Progenitor cell of endocrine pancreas (in vitro differentiated cells): Measurements from ENCODE around the gene RBP3. TPM values are rescaled to one million over a fixed set of nuclear protein-coding genes. Genes with fewer than 3 reads are reported as not detected.

Source experiments
- DNase-seq: peaks from one replicate; pipeline ENCODE4 v3.0.0; 2021; ENCODE audit warnings: low spot score; ENCODE audit not compliant: unreplicated experiment
- H3K27ac Mint-ChIP-seq: 2 replicates; pipeline ENCODE4 v1.8.0; 2021; ENCODE audit warnings: mild to moderate bottlenecking, moderate library complexity, mixed read lengths
- H3K27me3 Mint-ChIP-seq: 2 replicates; pipeline ENCODE4 v1.8.0; 2021; ENCODE audit warnings: mixed read lengths
- H3K36me3 Mint-ChIP-seq: 2 replicates; pipeline ENCODE4 v1.8.0; 2022; ENCODE audit warnings: mixed read lengths; ENCODE audit not compliant: insufficient read depth
- H3K4me1 Mint-ChIP-seq: 2 replicates; pipeline ENCODE4 v1.8.0; 2021; ENCODE audit warnings: low read depth, mixed read lengths
- H3K4me3 Mint-ChIP-seq: 2 replicates; pipeline ENCODE4 v1.8.0; 2021; ENCODE audit warnings: low read depth, mild to moderate bottlenecking, moderate library complexity, mixed read lengths
- H3K9me3 Mint-ChIP-seq: 2 replicates; pipeline ENCODE4 v1.8.0; 2021; ENCODE audit warnings: low read depth, mixed read lengths
- CTCF ChIP-seq: fragments of 200-600 bp; sonication (generic); IDR thresholded peaks from one replicate; pipeline ENCODE4 v1.5.0; 2021; ENCODE audit warnings: antibody characterized with exemption, mild to moderate bottlenecking; ENCODE audit not compliant: unreplicated experiment
- total RNA-seq: library from RNA; stranded (reverse); gene quantifications from 2 replicates; pipeline ENCODE4 v1.2.1, GENCODE V29; 2021

The RBP3 gene
- total RNA-seq, 1 donor from 2014 or later, result 0.10 TPM

- TF ChIP-seq CTCF, result no peak
- Mint-ChIP-seq H3K36me3 (no peaks in the 10 kb centered on the region), H3K9me3 (no peaks in the 10 kb centered on the region), H3K4me3 (no peak overlapping the region), H3K4me1 (peaks cover 1% of the 10 kb centered on the region), H3K27me3 (peaks cover 20% of the 10 kb centered on the region), H3K27ac (no peak overlapping the region)
- DNase-seq, result no peak
Measured at GRCh38 chr10:47370878-47371277, 22.7 kb downstream of the RBP3 start.

DNA sequence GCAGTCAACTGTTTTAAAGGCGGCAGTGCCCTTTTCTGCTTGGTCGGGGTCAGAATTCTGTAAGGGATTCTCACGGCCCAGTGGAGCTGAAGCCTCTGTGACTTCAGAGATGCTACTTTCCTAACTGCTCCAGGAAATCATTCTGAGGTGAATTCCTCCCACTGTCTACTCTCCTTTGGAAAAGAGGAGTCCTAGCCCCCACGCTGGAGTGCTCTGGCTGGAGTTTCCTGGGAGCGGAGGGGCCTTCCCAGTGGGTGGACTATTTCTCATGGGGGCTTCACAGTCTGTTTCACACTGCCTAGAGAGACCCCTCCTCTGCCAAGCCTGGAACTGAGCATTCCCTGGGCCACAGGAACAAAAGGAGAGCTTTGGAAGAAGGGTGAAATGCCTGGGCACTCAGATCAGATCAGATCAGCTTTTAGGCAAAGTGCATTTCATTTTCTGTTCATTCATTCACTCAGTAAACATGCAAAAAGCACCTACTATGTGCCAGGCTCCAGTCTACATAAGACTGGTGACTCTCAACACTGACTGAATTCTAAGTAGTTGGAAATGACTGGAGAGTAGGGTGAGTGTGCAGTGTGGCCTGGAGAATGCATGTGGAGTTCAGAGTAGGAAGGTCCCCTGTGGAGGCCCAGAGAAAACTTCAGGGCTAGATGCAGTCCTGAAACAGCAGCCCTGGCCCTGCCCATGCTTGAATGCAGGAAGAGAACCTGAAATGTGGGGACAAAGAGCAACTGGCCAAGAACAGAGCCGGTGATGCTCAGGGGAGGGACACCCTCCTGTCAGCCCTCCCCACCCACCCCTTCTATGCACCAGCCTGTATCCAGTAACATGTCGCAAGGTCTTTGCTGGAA, 23.7 kb downstream of the RBP3 start:
- no peak for TF ChIP-seq CTCF
- Mint-ChIP-seq H3K9me3 (no peaks in the 10 kb centered on the region), H3K4me3 (no peak overlapping the region), H3K27ac (no peak overlapping the region), H3K27me3 (peaks cover 21% of the 10 kb centered on the region), H3K36me3 (no peaks in the 10 kb centered on the region), H3K4me1 (peaks cover 1% of the 10 kb centered on the region)
- no peak for DNase-seq

DNA sequence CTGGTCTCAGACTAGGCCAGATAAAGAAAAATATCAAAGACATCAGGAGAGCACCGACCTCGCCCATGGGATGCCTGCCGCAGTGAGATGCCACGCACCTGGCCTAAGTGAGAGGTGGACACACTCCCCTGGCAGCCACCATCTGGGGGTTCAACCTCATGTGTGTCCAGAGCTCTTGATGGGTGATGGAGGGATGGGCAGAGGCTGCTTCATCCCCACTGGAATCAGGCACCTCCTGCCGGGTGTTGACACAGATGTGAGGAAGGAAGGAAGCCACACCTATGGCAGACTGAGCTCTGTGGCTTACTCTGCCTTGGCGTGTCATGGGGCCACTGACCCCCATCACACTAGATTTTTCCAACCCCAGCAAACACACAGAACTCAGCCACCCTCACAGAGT, 24.6 kb downstream of the RBP3 start:
- Mint-ChIP-seq H3K36me3 (no peaks in the 10 kb centered on the region), H3K27ac (no peak overlapping the region), H3K4me1 (peaks cover 6% of the 10 kb centered on the region), H3K9me3 (no peaks in the 10 kb centered on the region), H3K4me3 (no peak overlapping the region), H3K27me3 (peaks cover 26% of the 10 kb centered on the region)
- DNase-seq, result no peak
- no peak for TF ChIP-seq CTCF

DNA sequence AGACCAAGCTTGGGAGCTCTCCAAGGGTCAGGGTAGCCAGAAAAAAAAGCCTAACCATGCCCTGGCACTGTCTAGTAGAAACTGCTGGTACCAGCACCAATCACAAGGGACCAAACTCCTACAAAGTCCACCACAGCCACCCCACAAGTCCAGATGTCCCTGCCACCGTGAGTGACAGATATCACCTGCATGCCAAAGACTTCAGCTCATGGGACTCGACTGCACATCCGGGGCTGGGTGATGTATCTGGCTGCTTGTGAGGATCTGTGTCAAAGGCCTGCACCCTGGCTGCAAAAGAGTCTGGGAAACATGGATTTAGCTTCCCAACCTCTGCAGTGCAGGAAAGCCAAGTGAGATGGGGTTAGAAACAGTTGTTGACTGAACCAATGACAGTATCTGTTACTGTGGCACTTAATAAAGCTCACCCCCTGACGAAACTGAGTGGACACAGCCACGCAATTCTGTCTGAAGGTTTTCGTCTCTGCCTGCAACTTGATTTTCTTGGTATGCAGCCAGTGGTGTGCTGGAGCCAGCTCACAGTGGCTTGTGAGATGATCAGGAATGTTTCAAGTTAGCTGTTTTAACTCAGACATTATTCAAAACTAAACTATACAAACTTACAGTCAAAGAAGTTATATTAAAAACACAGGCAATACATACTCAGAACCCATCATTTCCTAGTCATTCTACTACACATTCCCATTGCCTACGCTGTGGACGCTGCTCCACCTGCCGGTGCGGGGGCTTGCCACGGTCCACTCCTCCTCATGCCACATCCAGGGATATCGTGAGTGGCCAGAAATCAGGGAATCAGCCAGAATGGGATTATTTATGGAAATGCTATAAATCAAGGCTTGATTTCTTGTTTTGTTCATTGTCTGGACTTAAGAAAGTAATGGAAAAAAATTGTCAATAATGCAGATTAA, 26.7 kb downstream of the RBP3 start:
- peaks cover 31% of the 10 kb centered on the region for H3K27me3 Mint-ChIP-seq
- H3K9me3 Mint-ChIP-seq, result no peaks in the 10 kb centered on the region
- peaks cover 6% of the 10 kb centered on the region for H3K4me1 Mint-ChIP-seq
- H3K27ac Mint-ChIP-seq, result no peak overlapping the region
- no peaks in the 10 kb centered on the region for H3K36me3 Mint-ChIP-seq
- no peak for TF ChIP-seq CTCF
- no peak overlapping the region for H3K4me3 Mint-ChIP-seq
- no peak for DNase-seq

DNA sequence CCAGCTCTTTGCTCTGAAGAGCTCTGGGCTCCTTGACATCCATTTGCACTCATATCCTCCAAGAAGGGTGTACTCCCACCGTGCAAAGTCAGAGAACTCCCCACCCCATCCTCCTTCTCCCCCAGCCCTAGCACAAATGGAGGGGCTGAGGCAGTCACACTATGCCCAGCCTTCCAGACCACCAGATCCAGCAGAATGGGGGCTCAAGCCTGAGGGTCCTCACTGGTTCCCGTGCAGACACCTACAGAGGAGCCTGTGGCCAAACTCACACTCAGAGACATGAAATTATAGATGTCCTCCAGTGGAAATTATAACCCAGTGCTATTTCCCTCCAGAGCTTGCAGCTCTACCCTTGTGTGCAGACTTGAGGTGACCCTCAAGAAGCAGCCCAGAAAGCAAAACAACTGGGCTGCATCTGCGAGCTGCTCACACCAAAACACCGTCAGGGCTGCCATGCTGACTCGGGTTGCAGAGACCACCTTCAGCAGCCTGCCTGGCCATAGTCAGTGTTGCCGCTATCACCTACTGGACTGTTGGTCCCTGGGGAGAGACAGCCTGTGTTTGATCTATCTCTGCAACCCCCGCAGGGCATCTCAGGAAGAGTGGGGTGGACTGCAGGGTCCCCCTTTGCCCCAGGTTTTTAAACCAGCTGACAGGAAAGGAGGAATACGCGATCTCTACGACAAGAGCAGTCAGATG, 28.5 kb downstream of the RBP3 start:
- H3K27ac Mint-ChIP-seq, result no peak overlapping the region
- H3K4me1 Mint-ChIP-seq, result peaks cover 21% of the 10 kb centered on the region
- no peak overlapping the region for H3K4me3 Mint-ChIP-seq
- no peaks in the 10 kb centered on the region for H3K36me3 Mint-ChIP-seq
- H3K27me3 Mint-ChIP-seq, result peaks cover 48% of the 10 kb centered on the region
- H3K9me3 Mint-ChIP-seq, result no peaks in the 10 kb centered on the region
- no peak for TF ChIP-seq CTCF
- no peak for DNase-seq
